Measurements from ENCODE around the gene BSG. TPM values are rescaled to one million over a fixed set of nuclear protein-coding genes. Genes with fewer than 3 reads are reported as not detected.
"Not testable (repeated sequence)": the region's sequence is repeated elsewhere in the genome, so short reads cannot be mapped to it uniquely, and the experiment has no call there.

The BSG gene
- total and polyA plus RNA-seq, 7 experiments from 2014 or later = 109 to 349 (median 159) TPM

- no peak overlapping the region for H3K4me3 Mint-ChIP-seq
Measured at GRCh38 chr19:601790-602189, 29.4 kb downstream of the BSG start.

GRCh38 chr19:602391-603301, 30.2 kb downstream of the BSG start:
- Mint-ChIP-seq H3K9me3 (peaks cover 0 to 4% (median 0%) of the 10 kb centered on the region in 11 donors), H3K4me1 (peaks cover 0 to 4% (median 0%) of the 10 kb centered on the region in 7 donors), H3K36me3 (no peaks in the 10 kb centered on the region), H3K4me3 (no peak overlapping the region), H3K27me3 (no peaks in the 10 kb centered on the region), H3K27ac (peak overlapping the region in 1 of 9 donors; percentile 65)
- ChIA-PET POLR2A (no interaction called here), CTCF (no interaction called here)
- ATAC-seq (no peak), DNase-seq (no peak)
- Histone ChIP-seq H3K4me1 (ENCODE audit: control insufficient read depth in 2 of 2, insufficient read depth in 2 of 2, low read length in 2 of 2) (no peaks in the 10 kb centered on the region), H3K4me3 (ENCODE audit: low read length) (no peak overlapping the region), H3K9me3 (ENCODE audit: control insufficient read depth in 2 of 3, low read length in 3 of 3) (no peaks in the 10 kb centered on the region), H3K27ac (ENCODE audit: low read depth, low read length) (no peak overlapping the region), H3K36me3 (ENCODE audit: control insufficient read depth in 2 of 3, insufficient read depth in 3 of 3, low read length in 3 of 3) (no peaks in the 10 kb centered on the region), H3K27me3 (ENCODE audit: control insufficient read depth in 2 of 2, insufficient read depth in 2 of 2, low read length in 2 of 2) (no peaks in the 10 kb centered on the region)
- intact Hi-C loops (cut with micrococcal nuclease) = no loop called here

More at GRCh38 chr19:601790-602189, 29.4 kb downstream of the BSG start:
- H3K36me3 ChIP-seq (ENCODE audit: control insufficient read depth in 2 of 3, insufficient read depth in 3 of 3, low read length in 3 of 3) = no peaks in the 10 kb centered on the region
- Mint-ChIP-seq H3K27me3 (no peaks in the 10 kb centered on the region), H3K4me1 (peaks cover 0 to 4% (median 0%) of the 10 kb centered on the region in 7 donors), H3K36me3 (no peaks in the 10 kb centered on the region), H3K9me3 (peaks cover 0 to 4% (median 0%) of the 10 kb centered on the region in 11 donors), H3K27ac (no peak overlapping the region)
- intact Hi-C loops (cut with micrococcal nuclease) = no loop called here
- no peaks in the 10 kb centered on the region for H3K27me3 ChIP-seq (ENCODE audit: control insufficient read depth in 2 of 2, insufficient read depth in 2 of 2, low read length in 2 of 2)
- no peak overlapping the region for H3K27ac ChIP-seq (ENCODE audit: low read depth, low read length)
- DNase-seq (no peak), ATAC-seq (no peak)
- no peaks in the 10 kb centered on the region for H3K4me1 ChIP-seq (ENCODE audit: control insufficient read depth in 2 of 2, insufficient read depth in 2 of 2, low read length in 2 of 2)
- ChIA-PET CTCF (interaction anchor here (0.7 kb wide), 1 partner anchor 151 kb away, joined by 3 read pairs; no protein-coding TSS in a partner anchor), POLR2A (no interaction called here)
- H3K9me3 ChIP-seq (ENCODE audit: control insufficient read depth in 2 of 3, low read length in 3 of 3) = no peaks in the 10 kb centered on the region
- H3K4me3 ChIP-seq (ENCODE audit: low read length) = no peak overlapping the region

GRCh38 chr19:603302-603639, 30.9 kb downstream of the BSG start:
- H3K36me3 ChIP-seq (ENCODE audit: control insufficient read depth in 2 of 3, insufficient read depth in 3 of 3, low read length in 3 of 3); H3K4me1 ChIP-seq (ENCODE audit: control insufficient read depth in 2 of 2, insufficient read depth in 2 of 2, low read length in 2 of 2); H3K9me3 ChIP-seq (ENCODE audit: control insufficient read depth in 2 of 3, low read length in 3 of 3); H3K4me1 Mint-ChIP-seq; intact Hi-C loops (cut with micrococcal nuclease); H3K9me3 Mint-ChIP-seq; POLR2A ChIA-PET; DNase-seq; H3K36me3 Mint-ChIP-seq; H3K27ac Mint-ChIP-seq; H3K27me3 Mint-ChIP-seq; ATAC-seq; H3K27ac ChIP-seq (ENCODE audit: low read depth, low read length); H3K27me3 ChIP-seq (ENCODE audit: control insufficient read depth in 2 of 2, insufficient read depth in 2 of 2, low read length in 2 of 2); H3K4me3 Mint-ChIP-seq; H3K4me3 ChIP-seq (ENCODE audit: low read length); CTCF ChIA-PET: not testable (repeated sequence)

GRCh38 chr19:603779-604178, 31.4 kb downstream of the BSG start:
- POLR2A ChIA-PET; DNase-seq; H3K27ac ChIP-seq (ENCODE audit: low read depth, low read length); CTCF ChIA-PET; H3K27me3 Mint-ChIP-seq; H3K4me1 ChIP-seq (ENCODE audit: control insufficient read depth in 2 of 2, insufficient read depth in 2 of 2, low read length in 2 of 2); H3K4me3 Mint-ChIP-seq; H3K36me3 ChIP-seq (ENCODE audit: control insufficient read depth in 2 of 3, insufficient read depth in 3 of 3, low read length in 3 of 3); H3K27ac Mint-ChIP-seq; H3K36me3 Mint-ChIP-seq; H3K4me1 Mint-ChIP-seq; H3K27me3 ChIP-seq (ENCODE audit: control insufficient read depth in 2 of 2, insufficient read depth in 2 of 2, low read length in 2 of 2); H3K4me3 ChIP-seq (ENCODE audit: low read length); intact Hi-C loops (cut with micrococcal nuclease); H3K9me3 Mint-ChIP-seq; H3K9me3 ChIP-seq (ENCODE audit: control insufficient read depth in 2 of 3, low read length in 3 of 3): not testable (repeated sequence)
- ATAC-seq = peak; percentile 74

- Mint-ChIP-seq H3K36me3 (no peaks in the 10 kb centered on the region), H3K27me3 (no peaks in the 10 kb centered on the region), H3K4me1 (peaks cover 0 to 4% (median 0%) of the 10 kb centered on the region in 7 donors), H3K4me3 (no peak overlapping the region), H3K27ac (peak overlapping the region in 1 of 9 donors; percentile 58), H3K9me3 (peaks cover 0 to 4% (median 0%) of the 10 kb centered on the region in 11 donors)
- DNase-seq = peak in 2 of 9 donors; percentile 34 to 59
- ChIA-PET CTCF (no interaction called here), POLR2A (interaction anchor here (0.6 kb wide), 1 partner anchor 18 kb away, joined by 3 read pairs; no protein-coding TSS in a partner anchor)
- H3K27me3 ChIP-seq (ENCODE audit: control insufficient read depth in 2 of 2, insufficient read depth in 2 of 2, low read length in 2 of 2) = no peaks in the 10 kb centered on the region
- intact Hi-C loops (cut with micrococcal nuclease) = no loop called here
- no peaks in the 10 kb centered on the region for H3K36me3 ChIP-seq (ENCODE audit: control insufficient read depth in 2 of 3, insufficient read depth in 3 of 3, low read length in 3 of 3)
- ATAC-seq = peak; percentile 52
- H3K4me1 ChIP-seq (ENCODE audit: control insufficient read depth in 2 of 2, insufficient read depth in 2 of 2, low read length in 2 of 2) = peaks cover 0 to 4% of the 10 kb centered on the region in 2 donors
- H3K4me3 ChIP-seq (ENCODE audit: low read length) = no peak overlapping the region
- H3K27ac ChIP-seq (ENCODE audit: low read depth, low read length) = no peak overlapping the region
- H3K9me3 ChIP-seq (ENCODE audit: control insufficient read depth in 2 of 3, low read length in 3 of 3) = no peaks in the 10 kb centered on the region
Measured at GRCh38 chr19:604355-604754, 32.0 kb downstream of the BSG start.

- H3K4me3 ChIP-seq (ENCODE audit: low read length); H3K9me3 Mint-ChIP-seq; H3K9me3 ChIP-seq (ENCODE audit: control insufficient read depth in 2 of 3, low read length in 3 of 3); H3K4me1 Mint-ChIP-seq; H3K27me3 ChIP-seq (ENCODE audit: control insufficient read depth in 2 of 2, insufficient read depth in 2 of 2, low read length in 2 of 2); H3K27ac ChIP-seq (ENCODE audit: low read depth, low read length); H3K36me3 ChIP-seq (ENCODE audit: control insufficient read depth in 2 of 3, insufficient read depth in 3 of 3, low read length in 3 of 3); ATAC-seq; CTCF ChIA-PET; H3K36me3 Mint-ChIP-seq; POLR2A ChIA-PET; H3K27me3 Mint-ChIP-seq; H3K27ac Mint-ChIP-seq; intact Hi-C loops (cut with micrococcal nuclease): not testable (repeated sequence)
- DNase-seq = peak in 1 of 9 donors; percentile 38
- H3K4me3 Mint-ChIP-seq = peak overlapping the region in 2 of 10 donors; percentile 53 to 63
- H3K4me1 ChIP-seq (ENCODE audit: control insufficient read depth in 2 of 2, insufficient read depth in 2 of 2, low read length in 2 of 2) = peaks cover 4 to 12% of the 10 kb centered on the region in 2 donors
Measured at GRCh38 chr19:605061-605971, 32.9 kb downstream of the BSG start.
